ENCODE measurements around the gene FPGS. TPM values are rescaled to one million over a fixed set of nuclear protein-coding genes. Genes with fewer than 3 reads are reported as not detected.

The FPGS gene
- total RNA-seq, 2 experiments from 2014 or later: 132 to 147 TPM

DNA sequence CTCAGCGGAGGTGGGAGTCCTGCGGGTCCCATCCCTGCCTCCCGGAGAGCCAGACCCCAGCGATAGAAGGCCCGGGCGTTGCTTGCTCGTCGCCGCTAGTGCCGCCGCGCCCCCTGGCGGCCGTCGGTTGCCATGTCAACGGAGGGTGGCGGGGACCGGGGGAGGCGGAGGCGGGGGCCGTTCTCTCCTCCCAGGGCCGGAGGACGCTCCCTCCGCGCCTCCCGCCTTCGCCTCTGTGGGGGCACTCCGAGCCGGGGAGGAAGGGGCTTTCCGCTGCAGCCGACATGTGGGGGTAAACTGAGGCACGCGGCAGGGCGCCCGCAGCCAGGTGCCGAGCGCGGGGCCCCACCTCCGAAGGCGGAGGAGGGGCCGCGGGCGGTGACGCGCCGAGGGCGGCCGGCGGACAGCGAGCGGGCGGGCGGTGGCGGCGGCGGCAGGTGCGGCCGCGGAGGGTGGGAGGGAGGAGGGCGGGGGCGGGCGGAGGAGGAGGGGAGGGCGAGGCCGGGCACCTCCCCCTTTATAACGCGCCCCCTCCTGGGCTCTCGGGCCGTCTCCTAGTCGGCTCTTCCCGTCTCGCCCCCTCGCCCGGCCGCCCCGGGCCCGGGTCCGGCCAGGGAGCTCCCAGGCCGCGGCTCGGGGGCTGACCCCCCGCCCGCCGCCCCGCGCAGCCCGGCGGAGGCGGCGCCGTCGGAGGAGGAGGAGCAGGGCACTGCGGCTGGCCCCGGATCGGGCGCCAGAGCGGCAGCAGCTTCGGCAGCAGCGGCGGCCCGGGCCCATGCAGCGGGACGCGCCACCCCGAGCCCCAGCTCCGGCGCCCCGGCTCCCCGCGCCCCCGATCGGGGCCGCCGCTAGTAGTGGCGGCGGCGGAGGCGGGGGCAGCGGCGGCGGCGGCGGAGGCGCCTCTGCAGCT, 17.4 kb upstream of the FPGS start:
- Histone ChIP-seq H3K79me2 (ENCODE audit: insufficient read depth, low read depth, low read length) (peaks cover 45% of the 10 kb centered on the region), H3K4me1 (ENCODE audit: insufficient read depth, low read length, poor library complexity, severe bottlenecking) (peaks cover 56% of the 10 kb centered on the region), H3K9me3 (ENCODE audit: low read length) (no peaks in the 10 kb centered on the region), H2AFZ (ENCODE audit: low read length) (peak overlapping the region; percentile 36; the same call in 1 of the 2 replicates), H3K4me2 (ENCODE audit: low read length) (peak overlapping the region; percentile 74), H3K36me3 (ENCODE audit: insufficient read depth, low read length) (peaks cover 44% of the 10 kb centered on the region), H4K20me1 (ENCODE audit: insufficient read depth, low read length) (peaks cover 32% of the 10 kb centered on the region), H3K4me3 (ENCODE audit: low read depth, low read length, poor library complexity, severe bottlenecking) (peak overlapping the region; percentile 88), H3K27ac (ENCODE audit: low read depth, low read length, poor library complexity, severe bottlenecking) (peak overlapping the region; percentile 89), H3K9me2 (ENCODE audit: insufficient read depth, low read length) (no peaks in the 10 kb centered on the region)
- TF ChIP-seq CTCF (conservative IDR thresholded peaks at IDR 0.05; ENCODE audit: low read length): peak; percentile 89
- no peak for TF ChIP-seq EZH2phosphoT487 (IDR thresholded peaks at IDR 0.05; ENCODE audit: borderline replicate concordance, low read depth, low read length)
- ChIA-PET POLR2A (interaction anchor here (0.5 to 1.1 kb wide), 5 partner anchors 16 to 130 kb away, joined by 3 to 4 read pairs (median 3); partner anchors contain the start of gene TOR2A), CTCF (ENCODE audit: unreplicated experiment) (interaction anchor here (0.6 to 1.6 kb wide), 5 partner anchors 14 to 193 kb away, joined by 3 to 8 read pairs (median 3); partner anchors contain the start of gene TOR2A)
- DNase-seq (ENCODE audit: low spot score): peak; percentile 89
- intact Hi-C loops (cut with micrococcal nuclease; ENCODE audit: unreplicated experiment): loop anchor here (1.0 kb wide), 2 partner anchors 21 to 50 kb away; partner anchors contain the start of gene TOR2A
- no TSS peak for BruUV-seq (replicated peaks)

DNA sequence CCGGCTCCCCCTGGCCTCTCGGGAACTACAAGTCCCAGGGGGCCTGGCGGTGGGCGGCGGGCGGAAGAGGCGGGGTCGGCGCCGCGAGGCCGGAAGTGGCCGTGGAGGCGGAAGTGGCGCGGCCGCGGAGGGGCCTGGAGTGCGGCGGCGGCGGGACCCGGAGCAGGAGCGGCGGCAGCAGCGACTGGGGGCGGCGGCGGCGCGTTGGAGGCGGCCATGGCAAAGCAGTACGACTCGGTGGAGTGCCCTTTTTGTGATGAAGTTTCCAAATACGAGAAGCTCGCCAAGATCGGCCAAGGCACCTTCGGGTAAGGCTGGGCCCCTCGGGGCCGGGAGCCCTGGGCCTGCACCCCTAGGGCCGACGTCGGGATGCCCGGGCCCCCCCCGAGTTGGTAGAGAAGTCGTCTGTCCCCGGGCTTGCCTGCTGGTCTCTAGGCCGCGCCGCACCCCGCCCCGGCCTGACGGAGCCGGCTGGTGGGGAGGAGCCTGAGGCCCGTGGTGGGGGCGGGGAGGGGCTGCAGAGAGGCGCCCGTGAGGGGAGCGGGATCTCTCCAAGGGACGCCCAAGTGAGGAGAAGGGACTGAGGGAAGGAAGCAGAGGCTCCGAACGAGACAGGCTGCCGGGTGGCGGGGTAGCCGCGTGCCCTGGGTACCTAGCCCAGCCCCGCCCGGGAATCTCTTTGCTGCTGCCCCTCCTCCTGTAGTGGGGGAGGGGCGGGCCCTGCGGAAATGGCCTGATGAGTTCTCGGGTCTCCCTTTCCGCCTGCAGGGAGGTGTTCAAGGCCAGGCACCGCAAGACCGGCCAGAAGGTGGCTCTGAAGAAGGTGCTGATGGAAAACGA, 16.5 kb upstream of the FPGS start, which contains the start of gene CDK9:
TSS of gene CDK9 (plus strand) at position 102 of the 840 bp plus-strand sequence. CDS start at position 217, 115 bp downstream.
- Histone ChIP-seq H3K4me3 (ENCODE audit: low read depth, low read length, poor library complexity, severe bottlenecking) (peak within 1 kb of the TSS; percentile 88), H3K36me3 (ENCODE audit: insufficient read depth, low read length) (peaks cover 52% of the 10 kb centered on the region), H3K4me2 (ENCODE audit: low read length) (peak within 1 kb of the TSS; percentile 86), H3K9me2 (ENCODE audit: insufficient read depth, low read length) (no peaks in the 10 kb centered on the region), H3K9me3 (ENCODE audit: low read length) (no peaks in the 10 kb centered on the region), H3K4me1 (ENCODE audit: insufficient read depth, low read length, poor library complexity, severe bottlenecking) (peaks cover 48% of the 10 kb centered on the region), H2AFZ (ENCODE audit: low read length) (peak within 1 kb of the TSS; percentile 36; the same call in 1 of the 2 replicates), H4K20me1 (ENCODE audit: insufficient read depth, low read length) (peaks cover 32% of the 10 kb centered on the region), H3K27ac (ENCODE audit: low read depth, low read length, poor library complexity, severe bottlenecking) (peak within 1 kb of the TSS; percentile 89), H3K79me2 (ENCODE audit: insufficient read depth, low read depth, low read length) (peaks cover 46% of the 10 kb centered on the region)
- peak; percentile 94 for DNase-seq (ENCODE audit: low spot score)
- ChIA-PET CTCF (ENCODE audit: unreplicated experiment) (interaction anchor here (0.6 to 1.1 kb wide), 3 partner anchors 16 to 194 kb away, joined by 3 to 6 read pairs (median 3); partner anchors contain the start of gene TOR2A), POLR2A (interaction anchor here (0.9 to 1.0 kb wide), 3 partner anchors 17 to 51 kb away, joined by 3 to 4 read pairs (median 3); partner anchors contain the start of gene TOR2A)
- BruUV-seq (replicated peaks): no TSS peak
- intact Hi-C loops (cut with micrococcal nuclease; ENCODE audit: unreplicated experiment): loop anchor here (1.0 to 2.0 kb wide), 6 partner anchors 8 to 131 kb away; partner anchors contain the start of genes FPGS, SH2D3C, ST6GALNAC4 and TOR2A
- no peak for TF ChIP-seq EZH2phosphoT487 (IDR thresholded peaks at IDR 0.05; ENCODE audit: borderline replicate concordance, low read depth, low read length)
- no peak for TF ChIP-seq CTCF (conservative IDR thresholded peaks at IDR 0.05; ENCODE audit: low read length)

Measured in OCI-LY7 (cell line).